HG02840 (cell line): ENCODE results near the gene DLST.

ENCODE experiments used
- ATAC-seq: cut with Tn5 transposase; IDR thresholded peaks from one replicate; pipeline ENCODE4 v1.9.1; 2021; ENCODE audit warnings: mild to moderate bottlenecking, moderate library complexity, moderate number of reproducible peaks; ENCODE audit not compliant: unreplicated experiment, low FRiP score

DLST gene

DNA sequence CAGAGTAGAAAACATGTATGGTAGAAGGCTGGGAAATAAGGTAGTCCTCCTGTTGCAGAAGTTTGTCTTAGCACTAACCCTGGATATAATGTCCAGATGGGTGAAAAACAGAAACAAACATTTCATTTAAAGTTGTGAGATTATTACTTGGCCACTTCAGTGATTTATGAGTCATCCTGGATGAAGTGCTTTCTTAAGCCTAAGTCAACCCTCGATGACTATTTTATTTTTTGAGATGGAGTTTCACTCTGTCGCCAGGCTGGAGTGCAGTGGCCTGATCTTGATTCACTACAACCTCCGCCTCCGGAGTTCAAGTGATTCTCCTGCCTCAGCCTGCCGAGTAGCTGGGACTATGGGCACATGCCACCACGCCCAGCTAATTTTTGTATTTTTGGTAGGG is 10.2 kb downstream of the DLST start:
- no peak for ATAC-seq

- no peak for ATAC-seq
Measured at GRCh38 chr14:74892745-74893144, 11.0 kb downstream of the DLST start.

- no peak for ATAC-seq
Measured at GRCh38 chr14:74893614-74894091, 11.9 kb downstream of the DLST start.

DNA sequence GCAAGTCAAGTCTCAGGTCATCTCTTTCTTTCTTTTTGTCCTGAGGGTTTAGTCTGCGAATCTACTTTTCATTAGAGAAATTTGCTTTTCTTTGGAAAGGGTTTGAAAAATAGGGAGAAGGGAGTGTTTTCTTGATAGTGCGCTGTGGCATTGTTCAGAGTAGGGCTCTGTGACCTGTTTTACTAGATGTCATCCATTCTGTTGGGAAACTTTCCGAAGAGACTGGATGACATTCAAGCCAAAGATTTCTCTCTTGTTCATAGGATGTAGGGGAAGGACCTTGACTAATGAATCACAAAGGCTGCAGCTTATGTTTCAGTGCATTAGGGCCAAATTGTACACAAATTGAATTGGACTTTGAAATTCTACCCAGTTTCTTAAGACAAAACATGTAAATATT is 14.7 kb downstream of the DLST start:
- no peak for ATAC-seq

DNA sequence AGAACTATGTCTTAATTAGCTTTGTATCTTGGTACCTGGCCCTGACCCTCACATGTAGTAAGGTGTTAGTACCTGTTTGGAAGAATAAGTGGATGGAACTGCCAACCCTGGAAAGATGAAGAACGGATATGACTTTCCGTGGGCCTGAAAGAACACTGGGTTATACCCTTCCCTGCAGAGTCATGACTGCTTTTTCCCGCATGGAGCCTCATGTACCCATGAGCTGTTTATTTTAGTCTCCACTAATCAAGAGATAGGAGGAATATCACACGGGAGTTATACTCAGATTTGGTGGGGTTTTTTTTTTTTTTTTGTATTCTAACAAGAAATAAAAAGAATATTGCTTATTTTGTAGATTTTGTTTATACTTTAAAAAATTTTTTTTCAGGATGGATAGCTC is 15.9 kb downstream of the DLST start:
- no peak for ATAC-seq

DNA sequence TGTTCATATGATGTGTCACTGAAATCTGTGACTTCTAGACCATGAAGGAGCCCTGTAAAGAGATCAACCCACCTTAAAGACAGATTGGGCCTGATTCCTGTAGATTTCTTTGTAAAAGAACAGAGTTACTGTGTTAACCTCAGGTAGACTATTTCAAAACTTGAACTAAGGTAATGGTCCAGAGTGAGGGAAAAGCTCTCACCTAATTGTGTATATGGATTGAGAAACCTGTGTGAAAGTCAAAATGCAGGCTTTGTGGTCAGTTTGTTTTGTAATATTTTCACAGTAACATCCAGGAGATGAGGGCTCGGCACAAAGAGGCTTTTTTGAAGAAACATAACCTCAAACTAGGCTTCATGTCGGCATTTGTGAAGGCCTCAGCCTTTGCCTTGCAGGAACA is 16.4 kb downstream of the DLST start:
- ATAC-seq = no peak

- ATAC-seq = no peak
Measured at GRCh38 chr14:74898694-74899093, 17.0 kb downstream of the DLST start.

DNA sequence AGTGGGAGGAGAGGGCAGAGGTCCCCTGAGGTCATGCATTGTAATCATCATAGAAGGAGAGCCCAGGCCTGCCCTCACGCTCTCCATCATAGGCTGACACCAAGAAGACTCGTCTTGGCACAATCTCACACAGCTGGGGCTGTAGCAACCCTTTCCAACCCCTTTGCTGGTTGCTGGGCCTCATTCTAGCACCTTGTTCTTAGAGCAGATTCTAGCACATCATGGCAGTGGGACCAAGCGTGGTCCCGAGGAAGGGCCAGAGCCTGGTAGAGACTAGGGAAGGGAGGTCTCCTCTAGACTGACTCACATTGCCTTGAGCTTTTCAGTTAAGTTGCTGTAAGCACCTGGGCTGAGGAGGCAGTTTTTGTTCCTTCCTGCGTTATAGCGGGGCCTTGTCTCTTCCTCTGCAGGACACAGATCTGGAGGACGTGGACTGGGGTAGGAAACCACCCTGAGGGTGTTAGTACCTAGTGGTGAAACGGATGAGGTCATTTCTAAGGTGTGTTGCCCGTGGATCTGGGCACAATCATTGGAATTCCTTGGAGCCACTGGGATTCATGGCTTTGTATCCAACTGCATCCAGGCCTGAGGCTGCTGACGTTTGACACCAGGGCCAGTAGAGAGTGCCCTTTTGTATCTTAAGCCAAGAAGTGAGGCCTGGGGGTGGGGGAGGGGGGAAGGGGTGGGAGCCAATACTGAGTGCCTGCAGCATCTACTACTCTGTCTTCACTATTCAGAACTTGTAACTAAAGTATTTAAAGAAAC is 21.4 kb downstream of the DLST start:
- ATAC-seq = no peak

- ATAC-seq = no peak
Measured at GRCh38 chr14:74904635-74905503, 23.2 kb downstream of the DLST start.

- ATAC-seq = no peak
Measured at GRCh38 chr14:74905595-74906142, 24.0 kb downstream of the DLST start.

- no peak for ATAC-seq
Measured at GRCh38 chr14:74906925-74907521, 25.3 kb downstream of the DLST start.

DNA sequence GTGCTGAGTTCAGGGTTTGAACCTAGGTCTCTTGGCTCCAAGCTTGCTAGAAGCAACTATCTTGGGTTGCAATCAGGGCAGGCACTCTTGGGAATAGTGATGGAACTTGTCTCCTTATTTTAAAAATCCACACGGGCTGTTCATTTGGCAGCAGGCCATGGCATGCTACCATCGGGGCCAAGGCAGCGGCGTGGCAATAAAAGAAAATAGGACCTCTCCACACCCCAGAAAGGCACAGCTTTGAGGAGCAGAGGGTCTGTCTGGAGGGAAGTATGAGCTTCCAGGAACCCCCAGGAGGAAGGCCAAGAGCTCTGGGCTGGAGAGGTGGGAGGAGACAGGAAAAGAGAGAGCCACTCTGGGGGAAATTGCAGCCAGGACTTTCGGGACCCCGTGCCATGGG is 26.0 kb downstream of the DLST start:
- ATAC-seq = no peak

DNA sequence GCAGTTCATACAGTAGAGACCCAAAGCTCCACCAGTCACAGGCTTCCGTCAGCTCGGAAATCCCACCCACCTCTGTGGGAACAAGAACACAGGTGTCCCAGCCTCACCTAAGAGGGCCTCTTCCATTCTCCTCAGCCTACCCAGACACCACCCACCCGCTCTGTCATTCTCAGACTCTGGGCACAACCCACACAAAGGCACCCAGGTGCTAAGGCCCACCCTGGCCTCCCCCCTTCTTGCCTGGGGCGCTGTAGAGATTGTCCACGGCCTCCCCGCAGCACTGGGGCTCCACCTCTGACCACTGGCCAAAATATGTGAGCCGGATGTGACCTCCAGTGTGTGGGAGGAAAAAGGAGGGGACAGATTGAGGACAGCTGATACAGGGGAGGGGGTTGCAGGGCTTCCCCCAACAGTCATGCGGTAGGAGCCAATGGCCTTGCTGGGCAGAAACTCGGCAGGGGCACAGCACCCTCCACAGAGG is 27.2 kb downstream of the DLST start:
- ATAC-seq = no peak

- ATAC-seq = no peak
Measured at GRCh38 chr14:74909501-74909900, 27.8 kb downstream of the DLST start.

DNA sequence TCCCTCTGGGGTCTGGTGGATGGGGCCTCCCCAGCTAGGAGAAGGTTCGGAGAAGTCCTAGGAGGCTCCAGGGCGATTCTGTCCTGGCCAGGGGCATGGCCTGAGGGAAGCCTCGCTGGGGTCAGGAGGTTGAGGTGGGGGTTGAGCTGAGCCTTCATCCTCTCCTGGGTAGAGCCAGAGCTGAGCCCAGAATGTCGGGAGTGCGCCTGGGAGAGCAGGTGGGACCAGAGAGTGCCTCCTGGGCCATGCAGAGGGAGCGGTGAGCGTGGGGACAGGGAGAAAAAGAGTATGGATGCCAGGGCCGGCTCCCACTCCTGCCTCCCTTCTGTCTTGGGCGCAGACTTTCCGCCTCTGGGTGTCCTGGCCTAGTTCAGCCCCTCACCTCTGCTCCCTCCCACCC is 28.2 kb downstream of the DLST start:
- ATAC-seq = no peak

- no peak for ATAC-seq
Measured at GRCh38 chr14:74910556-74910955, 28.8 kb downstream of the DLST start.

- ATAC-seq = no peak
Measured at GRCh38 chr14:74911221-74911620, 29.5 kb downstream of the DLST start.

DNA sequence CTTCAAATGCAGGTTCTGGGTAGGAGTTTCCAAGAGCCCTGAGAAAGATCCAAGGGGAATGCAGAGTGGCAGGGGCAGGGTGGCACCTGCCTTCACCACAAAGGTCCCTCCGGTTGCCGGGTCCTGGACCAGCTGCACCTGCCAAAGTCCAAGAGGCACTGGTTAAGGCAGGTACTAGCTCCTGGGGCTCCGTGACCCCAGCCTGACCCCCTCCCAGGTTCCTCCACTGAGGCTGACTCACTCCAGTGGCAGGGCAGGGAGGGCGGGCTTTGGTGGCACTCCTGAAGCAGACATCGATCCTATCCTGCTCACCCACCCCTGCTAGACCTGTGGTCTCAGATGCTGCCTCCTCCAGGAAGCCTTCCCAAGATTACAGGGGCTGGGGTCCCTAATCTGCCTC is 30.0 kb downstream of the DLST start:
- no peak for ATAC-seq

- no peak for ATAC-seq
Measured at GRCh38 chr14:74912111-74912510, 30.4 kb downstream of the DLST start.

- ATAC-seq = no peak
Measured at GRCh38 chr14:74912801-74913200, 31.1 kb downstream of the DLST start.

- no peak for ATAC-seq
Measured at GRCh38 chr14:74913393-74913910, 31.7 kb downstream of the DLST start.
